Mucosa of descending colon (tissue), 3 donors: Measurements from ENCODE around the gene TBC1D13. TPM values are rescaled to one million over a fixed set of nuclear protein-coding genes. Genes with fewer than 3 reads are reported as not detected.
"Not testable (repeated sequence)": the region's sequence is repeated elsewhere in the genome, so short reads cannot be mapped to it uniquely, and the experiment has no call there.

Source experiments
- ATAC-seq: fragments of 200-7000 bp; cut with Tn5 transposase; one replicate; pipeline ENCODE4 v1.9.1; 2020; ENCODE audit warnings: mild to moderate bottlenecking, moderate library complexity
- DNase-seq, 3 donors: peaks; one replicate each; pipeline ENCODE4 v3.0.0-alpha.2; 2020
- H3K36me3 ChIP-seq: fragments of 200-600 bp; one replicate; pipeline ENCODE4 v1.8.0; 2021; ENCODE audit warnings: low read depth, mild to moderate bottlenecking
- H3K4me1 ChIP-seq: fragments of 200-600 bp; one replicate; pipeline ENCODE4 v1.8.0; 2021; ENCODE audit warnings: low read depth, mild to moderate bottlenecking
- H3K4me3 ChIP-seq: fragments of 200-600 bp; one replicate; pipeline ENCODE4 v1.8.0; 2021; ENCODE audit warnings: mild to moderate bottlenecking
- H3K9me3 ChIP-seq: fragments of 200-600 bp; one replicate; pipeline ENCODE4 v1.8.0; 2021; ENCODE audit warnings: mild to moderate bottlenecking
- CTCF ChIP-seq: fragments of 200-600 bp; IDR thresholded peaks from one replicate; pipeline ENCODE4 v1.8.0; 2022; ENCODE audit warnings: antibody characterized with exemption, mild to moderate bottlenecking
- intact Hi-C, 2 donors: fragments of 100-400 bp; cut with DNase I in 1 of 2; cut with micrococcal nuclease in 1 of 2; formaldehyde crosslinking; loops; one replicate each; pipeline versions ENCODE4 v1.11.0 to v1.11.1; 2022; cut with DNase I, micrococcal nuclease
- total RNA-seq, 3 donors: library from RNA; stranded (reverse); fragmentation: NEBNext Ultra II Directional in 2 of 3; extraction: Animal tissue kit (Norgen Biotek cat#: 25700) in 2 of 3; gene quantifications; one replicate each; pipeline versions ENCODE4 v1.2.1 to v1.2.4, GENCODE V29; 2021 to 2023
- donor health status: DM: no; HTN: no; CAD: no; lungs with moderate emphysema.
- donor health status: DM: no; HTN: no; CAD: no.
- donor health status: DM: no; HTN: yes; CAD: no.

TBC1D13 gene
- total RNA-seq, 3 donors from 2014 or later, result 20.6 to 30.6 (median 25.9) TPM

- DNase-seq (no peak), ATAC-seq (no peak)
- no peak overlapping the region for H3K4me3 ChIP-seq
- no peak for TF ChIP-seq CTCF
- intact Hi-C loops, result no loop called here
- H3K4me1 ChIP-seq, result peaks cover 10% of the 10 kb centered on the region
- no peaks in the 10 kb centered on the region for H3K36me3 ChIP-seq
- no peaks in the 10 kb centered on the region for H3K9me3 ChIP-seq
These were observed 1.4 kb downstream of the TBC1D13 start for GRCh38 chr9:128788445-128788844.

GRCh38 chr9:128790536-128790935 lies 3.5 kb downstream of the TBC1D13 start:
- H3K36me3 ChIP-seq, result no peaks in the 10 kb centered on the region
- H3K4me3 ChIP-seq, result no peak overlapping the region
- intact Hi-C loops, result no loop called here
- ATAC-seq, result no peak
- DNase-seq, result no peak
- H3K4me1 ChIP-seq, result peaks cover 13% of the 10 kb centered on the region
- no peak for TF ChIP-seq CTCF
- H3K9me3 ChIP-seq, result no peaks in the 10 kb centered on the region

- no peak for ATAC-seq
- DNase-seq, result no peak
- intact Hi-C loops, result no loop called here
- TF ChIP-seq CTCF, result no peak
- H3K4me1 ChIP-seq, result peaks cover 9% of the 10 kb centered on the region
- no peaks in the 10 kb centered on the region for H3K9me3 ChIP-seq
- H3K36me3 ChIP-seq, result no peaks in the 10 kb centered on the region
- no peak overlapping the region for H3K4me3 ChIP-seq
These were observed 5.1 kb downstream of the TBC1D13 start for GRCh38 chr9:128792134-128792533.

GRCh38 chr9:128792978-128793686 lies 6.1 kb downstream of the TBC1D13 start:
- no peak for TF ChIP-seq CTCF
- H3K4me1 ChIP-seq, result peaks cover 6% of the 10 kb centered on the region
- DNase-seq, result no peak
- intact Hi-C loops, result no loop called here
- H3K36me3 ChIP-seq, result peaks cover 3% of the 10 kb centered on the region
- H3K4me3 ChIP-seq, result no peak overlapping the region
- peak; percentile 65 for ATAC-seq
- no peaks in the 10 kb centered on the region for H3K9me3 ChIP-seq

GRCh38 chr9:128794961-128795360 lies 7.9 kb downstream of the TBC1D13 start:
- DNase-seq, H3K4me1 ChIP-seq, intact Hi-C loops, H3K4me3 ChIP-seq, H3K9me3 ChIP-seq, H3K36me3 ChIP-seq: not testable (repeated sequence)
- ATAC-seq, result peak; percentile 62

- DNase-seq (no peak), ATAC-seq (no peak)
- no peak overlapping the region for H3K4me3 ChIP-seq
- TF ChIP-seq CTCF, result no peak
- H3K4me1 ChIP-seq, result peaks cover 3% of the 10 kb centered on the region
- intact Hi-C loops, result no loop called here
- H3K36me3 ChIP-seq, result peaks cover 6% of the 10 kb centered on the region
- H3K9me3 ChIP-seq, result no peaks in the 10 kb centered on the region
These were observed 11.8 kb downstream of the TBC1D13 start for GRCh38 chr9:128798896-128799295.
